Measurements from ENCODE around the gene MYO18A.

MYO18A gene

GRCh38 chr17:29166507-29166887 lies 13.7 kb downstream of the MYO18A start:
- DNase-seq, result no peak

GRCh38 chr17:29165800-29166506 lies 14.2 kb downstream of the MYO18A start:
- no peak for DNase-seq

GRCh38 chr17:29165261-29165660 lies 14.9 kb downstream of the MYO18A start:
- DNase-seq, result no peak

GRCh38 chr17:29163563-29163962 lies 16.6 kb downstream of the MYO18A start:
- DNase-seq, result no peak

GRCh38 chr17:29162909-29163341 lies 17.3 kb downstream of the MYO18A start:
- DNase-seq, result no peak

- DNase-seq, result no peak
Observed at GRCh38 chr17:29162082-29162908, 17.9 kb downstream of the MYO18A start.

GRCh38 chr17:29160253-29160652 lies 19.9 kb downstream of the MYO18A start:
- DNase-seq, result no peak

GRCh38 chr17:29159306-29159860 lies 20.8 kb downstream of the MYO18A start:
- DNase-seq, result no peak

- no peak for DNase-seq
Observed at GRCh38 chr17:29158488-29159275, 21.5 kb downstream of the MYO18A start.

GRCh38 chr17:29158096-29158487 lies 22.1 kb downstream of the MYO18A start:
- no peak for DNase-seq

- no peak for DNase-seq
Observed at GRCh38 chr17:29157310-29157709, 22.9 kb downstream of the MYO18A start.

GRCh38 chr17:29156781-29157180 lies 23.4 kb downstream of the MYO18A start:
- DNase-seq, result no peak

- no peak for DNase-seq
Observed at GRCh38 chr17:29155966-29156338, 24.2 kb downstream of the MYO18A start.

GRCh38 chr17:29155227-29155965 lies 24.8 kb downstream of the MYO18A start:
- no peak for DNase-seq

- DNase-seq, result no peak
Observed at GRCh38 chr17:29154516-29155226, 25.5 kb downstream of the MYO18A start.

GRCh38 chr17:29151567-29151966 lies 28.6 kb downstream of the MYO18A start:
- no peak for DNase-seq

GRCh38 chr17:29150161-29150560 lies 30.0 kb downstream of the MYO18A start:
- DNase-seq, result no peak

GRCh38 chr17:29149431-29150064 lies 30.6 kb downstream of the MYO18A start:
- DNase-seq, result no peak

GRCh38 chr17:29148790-29149430 lies 31.3 kb downstream of the MYO18A start:
- DNase-seq, result peak; percentile 72

GRCh38 chr17:29148257-29148789 lies 31.9 kb downstream of the MYO18A start:
- peak; percentile 72 for DNase-seq

Data from NCI-H2029 treated with DMSO at 0.1 percent for 48 hours (cell line).